KMS-11 (cell line): Measurements from ENCODE around the gene PPP1R26.

Source experiments
- H2AFZ ChIP-seq: fragments of 200-600 bp; sonication (generic); 2 replicates; pipeline ENCODE4 v1.6.1; 2016; ENCODE audit warnings: antibody characterized with exemption, mixed run types, low read depth
- H3K27ac ChIP-seq: fragments of 200-600 bp; sonication (generic); 2 replicates; pipeline ENCODE4 v1.6.1; 2016; ENCODE audit warnings: mild to moderate bottlenecking, mixed run types
- H3K27me3 ChIP-seq: fragments of 200-600 bp; sonication (generic); 2 replicates; pipeline ENCODE4 v1.6.1; 2017; ENCODE audit warnings: mild to moderate bottlenecking, low read depth, mixed run types, moderate library complexity; ENCODE audit not compliant: insufficient read depth
- H3K36me3 ChIP-seq: fragments of 200-600 bp; sonication (generic); 2 replicates; pipeline ENCODE4 v1.6.1; 2017; ENCODE audit warnings: mild to moderate bottlenecking, mixed run types; ENCODE audit not compliant: insufficient read depth
- H3K4me1 ChIP-seq: fragments of 200-600 bp; sonication (generic); 2 replicates; pipeline ENCODE4 v1.6.1; 2016; ENCODE audit warnings: mild to moderate bottlenecking, low read depth, mixed run types; ENCODE audit not compliant: poor library complexity, severe bottlenecking
- H3K4me2 ChIP-seq: fragments of 200-600 bp; sonication (generic); 2 replicates; pipeline ENCODE4 v1.7.0; 2016; ENCODE audit warnings: mild to moderate bottlenecking, mixed run types
- H3K4me3 ChIP-seq: fragments of 200-600 bp; sonication (generic); IDR thresholded peaks from 2 replicates; pipeline ENCODE4 v1.6.1; 2017; ENCODE audit warnings: low read depth, low read length, mixed read lengths; ENCODE audit not compliant: insufficient read depth
- H3K79me2 ChIP-seq: fragments of 200-600 bp; sonication (generic); 2 replicates; pipeline ENCODE4 v1.6.1; 2016; ENCODE audit warnings: low read depth, mixed run types; ENCODE audit not compliant: insufficient read depth
- H3K9ac ChIP-seq: fragments of 200-600 bp; sonication (generic); 2 replicates; pipeline ENCODE4 v1.6.1; 2016; ENCODE audit warnings: mild to moderate bottlenecking, mixed run types
- H4K20me1 ChIP-seq: fragments of 200-600 bp; sonication (generic); 2 replicates; pipeline ENCODE4 v1.6.1; 2016; ENCODE audit warnings: mild to moderate bottlenecking, mixed run types; ENCODE audit not compliant: insufficient read depth
- CTCF ChIP-seq: fragments of 200-600 bp; sonication (generic); conservative IDR thresholded peaks from 2 replicates; pipeline ENCODE4 v1.6.1; 2017; ENCODE audit warnings: low read depth, mild to moderate bottlenecking, antibody characterized with exemption, low read length, moderate library complexity, mixed read lengths

PPP1R26 gene

GRCh38 chr9:135515083-135515951 is 35.7 kb downstream of the PPP1R26 start:
- Histone ChIP-seq H3K27ac (no peak overlapping the region), H3K27me3 (peaks cover 81% of the 10 kb centered on the region), H2AFZ (no peak overlapping the region), H3K9ac (no peak overlapping the region), H3K4me1 (no peaks in the 10 kb centered on the region), H3K4me3 (no peak overlapping the region), H3K4me2 (no peak overlapping the region), H3K36me3 (no peaks in the 10 kb centered on the region), H4K20me1 (no peaks in the 10 kb centered on the region), H3K79me2 (no peaks in the 10 kb centered on the region)
- TF ChIP-seq CTCF: no peak

GRCh38 chr9:135516132-135516860 is 36.7 kb downstream of the PPP1R26 start:
- H4K20me1 ChIP-seq: no peaks in the 10 kb centered on the region
- H3K36me3 ChIP-seq: no peaks in the 10 kb centered on the region
- H3K27ac ChIP-seq: no peak overlapping the region
- H3K4me1 ChIP-seq: no peaks in the 10 kb centered on the region
- no peak overlapping the region for H3K4me3 ChIP-seq
- H3K4me2 ChIP-seq: no peak overlapping the region
- peaks cover 83% of the 10 kb centered on the region for H3K27me3 ChIP-seq
- H2AFZ ChIP-seq: no peak overlapping the region
- no peak overlapping the region for H3K9ac ChIP-seq
- no peak for TF ChIP-seq CTCF
- H3K79me2 ChIP-seq: no peaks in the 10 kb centered on the region

GRCh38 chr9:135517407-135517822 is 37.8 kb downstream of the PPP1R26 start:
- H3K79me2 ChIP-seq: no peaks in the 10 kb centered on the region
- no peak overlapping the region for H3K27ac ChIP-seq
- no peaks in the 10 kb centered on the region for H4K20me1 ChIP-seq
- no peaks in the 10 kb centered on the region for H3K4me1 ChIP-seq
- H3K27me3 ChIP-seq: peaks cover 78% of the 10 kb centered on the region
- H3K9ac ChIP-seq: no peak overlapping the region
- no peak overlapping the region for H3K4me2 ChIP-seq
- TF ChIP-seq CTCF: no peak
- H3K36me3 ChIP-seq: no peaks in the 10 kb centered on the region
- H2AFZ ChIP-seq: no peak overlapping the region
- H3K4me3 ChIP-seq: no peak overlapping the region

- Histone ChIP-seq H2AFZ (no peak overlapping the region), H4K20me1 (no peaks in the 10 kb centered on the region), H3K9ac (no peak overlapping the region)
Observed at GRCh38 chr9:135519179-135519971, 39.8 kb downstream of the PPP1R26 start.

More at GRCh38 chr9:135519179-135519971, 39.8 kb downstream of the PPP1R26 start:
- Histone ChIP-seq H3K79me2 (no peaks in the 10 kb centered on the region), H3K4me2 (no peak overlapping the region), H3K27ac (no peak overlapping the region), H3K4me1 (no peaks in the 10 kb centered on the region), H3K36me3 (no peaks in the 10 kb centered on the region), H3K27me3 (peaks cover 80% of the 10 kb centered on the region), H3K4me3 (no peak overlapping the region)
- no peak for TF ChIP-seq CTCF
